Retinal pigment epithelial cell (primary cell): Measurements from ENCODE around the gene STK31.
"Not testable (repeated sequence)": the region's sequence is repeated elsewhere in the genome, so short reads cannot be mapped to it uniquely, and the experiment has no call there.

Experiments
- DNase-seq: peaks from one replicate; pipeline ENCODE4 v3.0.0-alpha.2; 2010; ENCODE audit warnings: low read depth
- H3K4me3 ChIP-seq: 2 replicates; pipeline ENCODE4 v1.5.1; 2011; ENCODE audit warnings: mild to moderate bottlenecking, low read length, control low read depth, moderate library complexity
- TF ChIP-seq, protein P1 (sequence below): conservative IDR thresholded peaks from 2 replicates; pipeline ENCODE4 v1.5.1; 2011; ENCODE audit warnings: low read depth, low read length, control low read depth, inconsistent platforms

The STK31 gene

DNA sequence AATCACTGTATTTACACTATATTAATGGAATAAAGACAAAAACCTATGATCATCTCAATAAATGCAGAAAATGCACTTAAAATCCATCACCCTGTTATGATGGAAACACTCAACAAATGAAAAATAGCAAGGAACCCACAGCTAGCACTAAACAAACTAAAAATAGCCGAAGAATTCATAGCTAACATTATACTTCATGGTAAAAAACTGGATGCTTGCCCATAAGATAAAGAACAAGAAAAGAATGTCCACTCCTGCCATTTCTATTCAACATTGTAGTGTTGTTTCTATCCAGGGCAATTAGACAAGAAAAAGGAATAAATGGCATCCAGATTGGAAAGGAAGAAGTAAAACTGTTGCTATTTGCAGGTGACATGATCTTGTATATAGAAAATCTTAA lies 142.1 kb downstream of the STK31 start:
- peak; percentile 46 for DNase-seq
- no peak overlapping the region for H3K4me3 ChIP-seq

DNA sequence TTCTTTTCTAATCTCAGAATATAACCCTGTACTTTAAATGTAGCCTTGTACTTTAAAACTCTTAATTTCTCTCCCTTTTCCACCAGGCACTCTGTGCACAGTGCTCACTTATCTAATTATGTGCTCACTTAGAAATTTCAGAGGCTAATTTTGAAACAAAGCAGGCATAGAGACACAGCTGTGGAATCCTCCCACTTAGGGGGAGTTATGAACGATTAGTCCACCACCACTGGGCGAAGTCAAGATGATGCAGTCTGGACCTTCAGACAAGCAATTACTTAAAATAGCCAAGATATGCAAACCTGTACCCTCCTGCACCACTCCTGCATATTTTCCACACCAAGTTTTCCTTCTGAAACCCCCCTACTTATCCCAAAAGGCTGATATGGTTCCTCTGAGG lies 143.0 kb downstream of the STK31 start:
- TF ChIP-seq, protein P1, sequence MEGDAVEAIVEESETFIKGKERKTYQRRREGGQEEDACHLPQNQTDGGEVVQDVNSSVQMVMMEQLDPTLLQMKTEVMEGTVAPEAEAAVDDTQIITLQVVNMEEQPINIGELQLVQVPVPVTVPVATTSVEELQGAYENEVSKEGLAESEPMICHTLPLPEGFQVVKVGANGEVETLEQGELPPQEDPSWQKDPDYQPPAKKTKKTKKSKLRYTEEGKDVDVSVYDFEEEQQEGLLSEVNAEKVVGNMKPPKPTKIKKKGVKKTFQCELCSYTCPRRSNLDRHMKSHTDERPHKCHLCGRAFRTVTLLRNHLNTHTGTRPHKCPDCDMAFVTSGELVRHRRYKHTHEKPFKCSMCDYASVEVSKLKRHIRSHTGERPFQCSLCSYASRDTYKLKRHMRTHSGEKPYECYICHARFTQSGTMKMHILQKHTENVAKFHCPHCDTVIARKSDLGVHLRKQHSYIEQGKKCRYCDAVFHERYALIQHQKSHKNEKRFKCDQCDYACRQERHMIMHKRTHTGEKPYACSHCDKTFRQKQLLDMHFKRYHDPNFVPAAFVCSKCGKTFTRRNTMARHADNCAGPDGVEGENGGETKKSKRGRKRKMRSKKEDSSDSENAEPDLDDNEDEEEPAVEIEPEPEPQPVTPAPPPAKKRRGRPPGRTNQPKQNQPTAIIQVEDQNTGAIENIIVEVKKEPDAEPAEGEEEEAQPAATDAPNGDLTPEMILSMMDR = no peak
- no peak overlapping the region for H3K4me3 ChIP-seq
- no peak for DNase-seq

More for the DNA sequence above, 142.1 kb downstream of the STK31 start:
- TF ChIP-seq, protein P1 = no peak

DNA sequence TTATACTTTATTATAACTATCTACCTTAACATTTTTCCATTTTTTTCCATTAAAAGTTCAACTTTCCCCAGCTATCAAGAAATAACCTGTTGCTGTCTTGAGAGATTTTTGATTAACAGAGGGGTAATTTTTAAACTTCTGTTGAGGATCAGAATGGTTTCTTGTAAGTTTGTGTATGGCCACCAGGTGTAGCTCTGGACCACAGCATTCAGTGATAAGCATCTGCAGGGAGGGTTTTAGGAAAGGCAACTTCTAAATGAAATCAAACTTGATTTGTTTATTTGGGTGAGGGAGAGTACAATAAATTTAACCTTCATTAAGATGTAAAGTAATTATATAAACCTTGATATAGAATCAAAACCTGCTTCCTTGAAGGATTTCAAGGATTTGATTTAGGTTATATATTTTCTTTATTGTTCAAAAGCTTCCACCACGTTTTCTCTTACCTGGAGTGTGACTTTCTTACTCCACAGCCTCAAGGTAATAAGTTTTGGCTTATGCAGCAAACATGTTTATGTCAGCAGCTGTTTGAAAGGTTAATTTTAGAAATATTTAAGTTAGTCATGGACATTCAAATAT lies 153.3 kb downstream of the STK31 start:
- TF ChIP-seq, protein P1 = peak; percentile 77
- no peak for DNase-seq
- no peak overlapping the region for H3K4me3 ChIP-seq

DNA sequence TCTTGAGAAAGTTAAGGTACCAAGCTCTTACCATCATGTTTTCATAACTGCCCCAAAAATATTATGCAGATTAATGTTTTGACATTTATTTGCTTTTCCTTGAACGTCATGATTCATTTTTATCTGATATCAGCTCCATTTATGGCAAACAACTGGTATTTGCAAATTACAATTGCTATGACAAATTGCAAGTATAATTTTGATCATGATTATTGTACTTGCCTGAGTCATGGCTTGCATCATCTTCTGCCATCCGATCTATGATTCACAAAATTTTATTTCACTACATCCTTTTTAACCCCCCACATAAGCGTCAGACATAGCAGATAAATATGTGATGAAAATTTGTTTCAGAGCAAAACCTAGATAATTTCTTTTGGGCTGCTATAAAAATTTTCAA lies 155.0 kb downstream of the STK31 start:
- no peak for DNase-seq
- H3K4me3 ChIP-seq = no peak overlapping the region
- TF ChIP-seq, protein P1 = no peak

DNA sequence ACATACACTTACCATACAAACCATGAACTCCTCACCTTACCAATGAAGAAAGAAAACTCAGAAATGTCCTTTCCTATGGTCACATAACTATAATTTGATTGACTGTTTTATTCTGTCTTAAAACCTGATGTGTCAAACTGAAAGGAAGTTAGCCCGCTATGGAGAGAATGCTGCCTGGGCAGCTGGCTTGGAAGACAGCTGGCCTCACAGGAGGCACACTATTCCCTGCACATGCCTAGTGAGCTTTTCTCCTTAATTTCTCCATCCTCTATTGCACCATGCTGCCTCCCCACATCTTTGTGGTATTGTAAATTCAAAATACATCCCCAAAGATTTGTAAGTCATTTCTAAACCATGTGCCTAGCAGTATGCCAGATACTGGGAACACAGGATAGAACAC lies 163.3 kb downstream of the STK31 start:
- TF ChIP-seq, protein P1 = no peak
- no peak overlapping the region for H3K4me3 ChIP-seq
- DNase-seq = no peak

DNA sequence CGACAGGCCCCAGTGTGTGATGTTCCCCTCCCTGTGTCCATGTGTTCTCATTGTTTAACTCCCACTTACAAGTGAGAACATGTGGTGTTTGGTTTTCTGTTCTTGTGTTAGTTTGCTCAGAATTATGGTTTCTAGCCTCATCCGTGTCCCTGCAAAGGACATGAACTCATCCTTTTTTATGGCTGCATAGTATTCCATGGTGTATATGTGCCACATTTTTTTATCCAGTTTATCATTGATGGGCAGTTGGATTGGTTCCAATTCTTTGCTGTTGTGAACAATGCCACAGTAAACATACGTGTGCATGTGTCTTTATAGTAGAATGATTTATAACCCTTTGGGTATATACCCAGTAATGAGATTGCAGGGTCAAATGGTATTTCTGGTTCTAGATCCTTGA lies 166.5 kb downstream of the STK31 start:
- not testable (repeated sequence) for H3K4me3 ChIP-seq, DNase-seq
